Fibroblast of lung (primary cell): Measurements from ENCODE around the gene TUBB1. TPM values are rescaled to one million over a fixed set of nuclear protein-coding genes. Genes with fewer than 3 reads are reported as not detected.
A peak's percentile ranks its signal among the peaks of the same experiment; 100 is the strongest.

Experiments
- DNase-seq, 2 donors: peaks; one replicate each; pipeline versions ENCODE4 v3.0.0 to v3.0.0-alpha.2; 2010; ENCODE audit warnings: low read depth in 2 of 2
- H2AFZ ChIP-seq: 2 replicates; pipeline ENCODE4 v1.5.1; 2012; ENCODE audit warnings: low read length, control low read depth, inconsistent platforms
- H3K27ac ChIP-seq: 2 replicates; pipeline ENCODE4 v1.5.1; 2011; ENCODE audit warnings: low read length, control low read depth; ENCODE audit not compliant: insufficient read depth
- H3K27me3 ChIP-seq: 2 replicates; pipeline ENCODE4 v1.5.1; 2011; ENCODE audit warnings: mild to moderate bottlenecking, low read length; ENCODE audit not compliant: control insufficient read depth, insufficient read depth
- H3K36me3 ChIP-seq: 2 replicates; pipeline ENCODE4 v1.5.1; 2011; ENCODE audit warnings: low read length; ENCODE audit not compliant: control insufficient read depth, insufficient read depth
- H3K4me1 ChIP-seq: 2 replicates; pipeline ENCODE4 v1.5.1; 2011; ENCODE audit warnings: low read length; ENCODE audit not compliant: control insufficient read depth, insufficient read depth; ENCODE audit errors: extremely low read depth
- H3K4me2 ChIP-seq: 2 replicates; pipeline ENCODE4 v1.5.1; 2011; ENCODE audit warnings: low read length, control low read depth; ENCODE audit not compliant: insufficient read depth; ENCODE audit errors: extremely low read depth
- H3K4me3 ChIP-seq, 4 experiments: fragments of 200-600 bp in 1 of 4; sonication (generic) in 1 of 4; replicated peaks in 1 of 4; 2 replicates each; pipeline ENCODE4 v1.5.1; 2011 to 2016; ENCODE audit warnings: low read length in 4 of 4, low read depth in 3 of 4, mild to moderate bottlenecking in 3 of 4, control low read depth in 2 of 4, inconsistent platforms in 1 of 4, mixed read lengths in 1 of 4; ENCODE audit not compliant: insufficient read depth in 1 of 4; ENCODE audit errors: control extremely low read depth in 1 of 4
- H3K79me2 ChIP-seq: 2 replicates; pipeline ENCODE4 v1.5.1; 2012; ENCODE audit warnings: mild to moderate bottlenecking, low read length, inconsistent platforms; ENCODE audit not compliant: control insufficient read depth, insufficient read depth
- H3K9ac ChIP-seq: 2 replicates; pipeline ENCODE4 v1.5.1; 2011; ENCODE audit warnings: mild to moderate bottlenecking, low read length, control low read depth; ENCODE audit not compliant: insufficient read depth
- H3K9me3 ChIP-seq: 2 replicates; pipeline ENCODE4 v1.5.1; 2012; ENCODE audit warnings: low read depth, low read length; ENCODE audit not compliant: control insufficient read depth, insufficient read depth
- H4K20me1 ChIP-seq: 2 replicates; pipeline ENCODE4 v1.5.1; 2011; ENCODE audit warnings: low read length; ENCODE audit not compliant: control insufficient read depth, insufficient read depth; ENCODE audit errors: extremely low read depth
- EZH2 ChIP-seq: IDR thresholded peaks from 2 replicates; pipeline ENCODE4 v1.5.1; 2012; ENCODE audit warnings: low read length, control low read depth, mild to moderate bottlenecking; ENCODE audit errors: missing control alignments
- polyA plus RNA-seq, 2 donors: library from polyadenylated mRNA; depleted of rRNA in 1 of 2; stranded (reverse) in 1 of 2; unstranded in 1 of 2; fragments of >200 nt; gene quantifications; 2 replicates each; pipeline ENCODE4 v1.2.1, GENCODE V29; 2011 to 2012; ENCODE audit warnings: missing spikeins in 1 of 2
- total RNA-seq: library from RNA; depleted of rRNA; stranded (reverse); fragments of >200 nt; gene quantifications from 2 replicates; pipeline ENCODE4 v1.2.1, GENCODE V29; 2014
- TF ChIP-seq, protein P1 (sequence below), 2 donors: IDR thresholded peaks in 1 of 2; conservative IDR thresholded peaks in 1 of 2; 1 replicate in 1 of 2; 2 replicates in 1 of 2; pipeline ENCODE4 v1.5.1; 2011 to 2012; ENCODE audit warnings: low read length in 2 of 2, control low read depth in 1 of 2, inconsistent platforms in 1 of 2, low read depth in 1 of 2, mild to moderate bottlenecking in 1 of 2

TUBB1 gene
- total and polyA plus RNA-seq, 2 donors (not counting 1 experiment from before 2014, with no cell fraction given) = under 0.01 TPM; not detected in 1

DNA sequence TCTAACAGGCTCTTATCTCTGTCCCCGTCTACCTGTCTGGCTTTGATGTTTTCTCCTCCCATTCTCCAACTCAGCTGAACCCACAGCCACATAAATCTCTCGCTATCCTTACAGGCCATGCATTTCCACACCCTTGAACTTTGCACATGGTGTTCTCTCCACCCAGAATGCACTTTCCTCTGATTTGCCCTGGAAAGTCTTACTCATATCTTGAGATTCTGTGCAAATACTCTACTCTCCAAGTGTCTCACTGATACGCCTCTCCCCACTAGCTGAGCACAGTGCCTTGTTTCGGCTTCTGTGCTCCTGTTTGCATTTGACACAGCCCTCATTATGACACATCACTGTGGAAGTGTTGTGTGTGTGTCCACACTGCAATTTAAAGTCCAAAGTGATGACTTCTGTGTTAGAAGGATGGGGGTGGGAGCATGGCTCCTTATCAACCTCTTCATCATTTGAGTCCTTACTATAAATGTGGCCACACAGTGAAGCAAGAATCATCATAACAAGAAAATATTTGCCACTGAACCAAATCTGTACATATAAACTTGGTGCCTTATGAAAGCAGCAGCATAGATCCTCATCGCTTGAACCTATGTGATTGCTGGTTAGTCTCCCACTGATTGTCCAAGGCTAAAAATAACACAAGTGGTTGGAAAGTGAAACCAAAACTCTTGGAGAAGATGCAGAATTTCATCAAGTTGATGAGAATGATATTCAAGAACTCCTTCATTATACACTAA lies 28.9 kb downstream of the TUBB1 start:
- no peak overlapping the region for H3K27ac ChIP-seq

DNA sequence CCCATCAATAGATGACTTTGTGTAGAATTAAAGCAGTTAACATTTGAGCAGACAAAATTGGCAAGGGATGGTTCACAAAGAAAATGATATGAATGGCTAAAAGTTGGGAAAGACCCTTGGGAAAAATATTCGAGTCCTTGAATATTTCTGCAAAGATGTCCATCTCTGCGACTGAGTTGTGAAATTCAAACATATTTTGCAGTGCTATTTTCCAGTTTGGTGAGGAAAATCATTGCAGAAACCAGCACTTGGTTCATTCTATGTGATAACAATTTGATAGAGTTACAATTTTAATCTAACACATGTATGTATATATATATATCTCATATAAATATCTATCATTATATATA lies 29.4 kb downstream of the TUBB1 start:
- no peak for TF ChIP-seq EZH2
- TF ChIP-seq, protein P1, sequence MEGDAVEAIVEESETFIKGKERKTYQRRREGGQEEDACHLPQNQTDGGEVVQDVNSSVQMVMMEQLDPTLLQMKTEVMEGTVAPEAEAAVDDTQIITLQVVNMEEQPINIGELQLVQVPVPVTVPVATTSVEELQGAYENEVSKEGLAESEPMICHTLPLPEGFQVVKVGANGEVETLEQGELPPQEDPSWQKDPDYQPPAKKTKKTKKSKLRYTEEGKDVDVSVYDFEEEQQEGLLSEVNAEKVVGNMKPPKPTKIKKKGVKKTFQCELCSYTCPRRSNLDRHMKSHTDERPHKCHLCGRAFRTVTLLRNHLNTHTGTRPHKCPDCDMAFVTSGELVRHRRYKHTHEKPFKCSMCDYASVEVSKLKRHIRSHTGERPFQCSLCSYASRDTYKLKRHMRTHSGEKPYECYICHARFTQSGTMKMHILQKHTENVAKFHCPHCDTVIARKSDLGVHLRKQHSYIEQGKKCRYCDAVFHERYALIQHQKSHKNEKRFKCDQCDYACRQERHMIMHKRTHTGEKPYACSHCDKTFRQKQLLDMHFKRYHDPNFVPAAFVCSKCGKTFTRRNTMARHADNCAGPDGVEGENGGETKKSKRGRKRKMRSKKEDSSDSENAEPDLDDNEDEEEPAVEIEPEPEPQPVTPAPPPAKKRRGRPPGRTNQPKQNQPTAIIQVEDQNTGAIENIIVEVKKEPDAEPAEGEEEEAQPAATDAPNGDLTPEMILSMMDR (conservative IDR thresholded peaks at IDR 0.05 in 1 of 2, IDR thresholded peaks at IDR 0.05 in 1 of 2; ENCODE audit: low read depth in 1 of 2, low read length in 2 of 2) = no peak
- Histone ChIP-seq H2AFZ (no peak overlapping the region), H3K27ac (no peak overlapping the region), H3K9me3 (no peaks in the 10 kb centered on the region), H3K4me1 (peaks cover 2% of the 10 kb centered on the region), H3K4me2 (peak overlapping the region; percentile 64), H3K27me3 (peaks cover 11% of the 10 kb centered on the region), H4K20me1 (no peaks in the 10 kb centered on the region), H3K79me2 (no peaks in the 10 kb centered on the region), H3K9ac (no peak overlapping the region), H3K36me3 (no peaks in the 10 kb centered on the region), H3K4me3 (peak overlapping the region in 1 of 4 experiments; percentile 27)
- DNase-seq = no peak

More for the DNA sequence above, 28.9 kb downstream of the TUBB1 start:
- Histone ChIP-seq H3K9me3 (no peaks in the 10 kb centered on the region), H2AFZ (no peak overlapping the region), H3K27me3 (peaks cover 11% of the 10 kb centered on the region), H3K4me1 (peaks cover 5% of the 10 kb centered on the region), H3K9ac (no peak overlapping the region), H3K36me3 (no peaks in the 10 kb centered on the region), H3K4me2 (peak overlapping the region; percentile 64), H4K20me1 (no peaks in the 10 kb centered on the region), H3K79me2 (no peaks in the 10 kb centered on the region), H3K4me3 (peak overlapping the region in 1 of 4 experiments; percentile 27)
- TF ChIP-seq, protein P1 (conservative IDR thresholded peaks at IDR 0.05 in 1 of 2, IDR thresholded peaks at IDR 0.05 in 1 of 2; ENCODE audit: low read depth in 1 of 2, low read length in 2 of 2) = no peak
- no peak for TF ChIP-seq EZH2
- DNase-seq = peak; percentile 33 to 72

- Histone ChIP-seq H4K20me1 (no peaks in the 10 kb centered on the region), H3K27ac (no peak overlapping the region), H3K27me3 (peaks cover 11% of the 10 kb centered on the region), H3K9me3 (no peaks in the 10 kb centered on the region), H3K4me3 (no peak overlapping the region), H3K4me1 (peaks cover 2% of the 10 kb centered on the region), H2AFZ (no peak overlapping the region), H3K4me2 (no peak overlapping the region), H3K9ac (no peak overlapping the region), H3K36me3 (no peaks in the 10 kb centered on the region), H3K79me2 (no peaks in the 10 kb centered on the region)
- DNase-seq = no peak
- TF ChIP-seq EZH2 = no peak
- TF ChIP-seq, protein P1 (conservative IDR thresholded peaks at IDR 0.05 in 1 of 2, IDR thresholded peaks at IDR 0.05 in 1 of 2; ENCODE audit: low read depth in 1 of 2, low read length in 2 of 2) = no peak
Measured at GRCh38 chr20:59050437-59050836, 31.2 kb downstream of the TUBB1 start.
